H1 (cell line): ENCODE results near the gene ADCY6. TPM values are rescaled to one million over a fixed set of nuclear protein-coding genes. Genes with fewer than 3 reads are reported as not detected.

ENCODE experiments used
- CTCF ChIA-PET: fragments of 300-600 bp; sonication (Branson Sonifier 250); formaldehyde crosslinking; loops from one replicate; lab custom pipeline; 2021; ENCODE audit not compliant: partially characterized antibody; lab: Charles Lee
- POLR2A ChIA-PET: fragments of 300-600 bp; sonication (Branson Sonifier 250); formaldehyde crosslinking; loops from one replicate; lab custom pipeline; 2021; ENCODE audit warnings: inconsistent platforms; ENCODE audit not compliant: partially characterized antibody; lab: Charles Lee
- DNase-seq, 2 experiments: peaks; one replicate each; pipeline versions ENCODE4 v3.0.0 to v3.0.0-alpha.2; 2010 to 2022; ENCODE audit warnings: low spot score in 2 of 2, low read depth in 1 of 2, mixed read lengths in 1 of 2
- FAIRE-seq: peaks from 2 replicates; lab custom pipeline; 2011; peaks lifted over from hg19 to GRCh38; lab: Jason Lieb, UNC
- H2AFZ ChIP-seq: 2 replicates; pipeline ENCODE4 v1.8.1; 2012; ENCODE audit warnings: low read length, inconsistent platforms
- H2AK5ac ChIP-seq: 2 replicates; pipeline ENCODE4 v1.6.1; 2013; ENCODE audit warnings: low read depth, low read length
- H2BK120ac ChIP-seq: replicated peaks from 2 replicates; pipeline ENCODE3; 2013; ENCODE audit warnings: low read depth, low read length, inconsistent platforms
- H2BK12ac ChIP-seq: 2 replicates; pipeline ENCODE4 v1.6.1; 2013; ENCODE audit warnings: low read depth, low read length
- H2BK15ac ChIP-seq: 2 replicates; pipeline ENCODE4 v1.6.1; 2013; ENCODE audit warnings: low read length
- H2BK20ac ChIP-seq: 2 replicates; pipeline ENCODE4 v1.6.1; 2013; ENCODE audit warnings: low read length
- H2BK5ac ChIP-seq: 2 replicates; pipeline ENCODE4 v1.6.1; 2013; ENCODE audit warnings: low read depth, low read length
- H3K14ac ChIP-seq: 2 replicates; pipeline ENCODE4 v1.6.1; 2013; ENCODE audit warnings: inconsistent platforms; ENCODE audit not compliant: insufficient read length
- H3K18ac ChIP-seq: 2 replicates; pipeline ENCODE4 v1.6.1; 2013; ENCODE audit warnings: low read length; ENCODE audit errors: extremely low read depth
- H3K23ac ChIP-seq: 2 replicates; pipeline ENCODE4 v1.6.1; 2013; ENCODE audit warnings: inconsistent platforms; ENCODE audit not compliant: insufficient read length
- H3K23me2 ChIP-seq: 2 replicates; pipeline ENCODE4 v1.6.1; 2013; ENCODE audit warnings: low read depth, low read length
- H3K27ac ChIP-seq: 2 replicates; pipeline ENCODE4 v1.6.1; 2011; ENCODE audit warnings: low read depth, low read length, inconsistent platforms
- H3K27me3 ChIP-seq, 4 experiments: replicated peaks in 1 of 4; 1 replicate in 1 of 4; 2 replicates in 3 of 4; pipeline versions ENCODE4 v1.6.1 to v1.8.1; 2011 to 2013; ENCODE audit warnings: low read length in 3 of 4, mild to moderate bottlenecking in 3 of 4, inconsistent platforms in 2 of 4, mixed read lengths in 2 of 4, moderate library complexity in 1 of 4; ENCODE audit not compliant: control insufficient read depth in 3 of 4, insufficient read depth in 3 of 4; ENCODE audit errors: extremely low read depth in 1 of 4
- H3K36me3 ChIP-seq, 4 experiments: 2 replicates each; pipeline versions ENCODE4 v1.6.1 to v1.8.1; 2011 to 2013; ENCODE audit warnings: mild to moderate bottlenecking in 4 of 4, low read length in 3 of 4, moderate library complexity in 2 of 4, control low read depth in 1 of 4, inconsistent platforms in 1 of 4; ENCODE audit not compliant: insufficient read depth in 4 of 4, control insufficient read depth in 2 of 4
- H3K4ac ChIP-seq: replicated peaks from 2 replicates; pipeline ENCODE3; 2013; ENCODE audit warnings: low read length, low read depth, mixed read lengths, inconsistent platforms; ENCODE audit not compliant: insufficient read length
- H3K4me1 ChIP-seq, 4 experiments: replicated peaks in 1 of 4; 1 replicate in 1 of 4; 2 replicates in 3 of 4; pipeline versions ENCODE4 v1.6.1 to v1.8.1; 2011 to 2013; ENCODE audit warnings: low read length in 3 of 4, inconsistent platforms in 2 of 4, mixed read lengths in 1 of 4; ENCODE audit not compliant: insufficient read depth in 4 of 4, control insufficient read depth in 3 of 4
- H3K4me2 ChIP-seq, 2 experiments: 2 replicates each; pipeline versions ENCODE4 v1.6.1 to v1.8.1; 2011 to 2013; ENCODE audit warnings: low read depth in 2 of 2, low read length in 2 of 2, control low read depth in 1 of 2, inconsistent platforms in 1 of 2, mild to moderate bottlenecking in 1 of 2; ENCODE audit not compliant: insufficient read depth in 1 of 2
- H3K4me3 ChIP-seq, 4 experiments: fragments of 200-600, 300-600 bp in 1 of 4; sonication (generic), shearing (Covaris generic), sonication (Bioruptor Twin) in 1 of 4; 2 replicates each; pipeline versions ENCODE4 v1.5.1 to v1.8.1; 2011 to 2016; ENCODE audit warnings: low read length in 4 of 4, low read depth in 3 of 4, control low read depth in 2 of 4, inconsistent platforms in 2 of 4, mild to moderate bottlenecking in 2 of 4, mixed read lengths in 1 of 4, moderate library complexity in 1 of 4; ENCODE audit not compliant: insufficient read depth in 2 of 4; ENCODE audit errors: extremely low read depth in 1 of 4
- H3K56ac ChIP-seq: replicated peaks from 2 replicates; pipeline ENCODE3; 2013; ENCODE audit warnings: low read depth, mild to moderate bottlenecking, mixed read lengths, low read length, inconsistent platforms; ENCODE audit not compliant: insufficient read length
- H3K79me1 ChIP-seq: 2 replicates; pipeline ENCODE4 v1.6.1; 2013; ENCODE audit warnings: low read depth, low read length, control low read depth
- H3K79me2 ChIP-seq, 2 experiments: 2 replicates each; pipeline versions ENCODE4 v1.6.1 to v1.8.1; 2012 to 2013; ENCODE audit warnings: low read length in 2 of 2, mild to moderate bottlenecking in 2 of 2, inconsistent platforms in 1 of 2; ENCODE audit not compliant: insufficient read depth in 2 of 2, control insufficient read depth in 1 of 2
- H3K9ac ChIP-seq, 4 experiments: replicated peaks in 1 of 4; 1 replicate in 1 of 4; 2 replicates in 3 of 4; pipeline versions ENCODE4 v1.6.1 to v1.8.1; 2011 to 2013; ENCODE audit warnings: low read depth in 3 of 4, low read length in 3 of 4, control low read depth in 2 of 4, mild to moderate bottlenecking in 2 of 4, moderate library complexity in 2 of 4, inconsistent platforms in 1 of 4; ENCODE audit errors: extremely low read depth in 1 of 4
- H3K9me3 ChIP-seq, 2 experiments: 2 replicates each; pipeline versions ENCODE4 v1.6.1 to v1.8.1; 2012 to 2013; ENCODE audit warnings: mild to moderate bottlenecking in 2 of 2, moderate library complexity in 2 of 2, control low read depth in 1 of 2, inconsistent platforms in 1 of 2, low read depth in 1 of 2, low read length in 1 of 2, mixed read lengths in 1 of 2; ENCODE audit not compliant: insufficient read depth in 2 of 2
- H4K20me1 ChIP-seq, 2 experiments: replicated peaks in 1 of 2; 2 replicates each; pipeline versions ENCODE3 to v1.8.1; 2011 to 2013; ENCODE audit warnings: inconsistent platforms in 2 of 2, low read length in 2 of 2, mild to moderate bottlenecking in 1 of 2; ENCODE audit not compliant: insufficient read depth in 2 of 2, control insufficient read depth in 1 of 2
- H4K5ac ChIP-seq: 2 replicates; pipeline ENCODE4 v1.6.1; 2013; ENCODE audit warnings: low read length, low read depth, mixed read lengths, inconsistent platforms; ENCODE audit not compliant: insufficient read length
- H4K8ac ChIP-seq: 2 replicates; pipeline ENCODE4 v1.8.0; 2013; ENCODE audit warnings: mild to moderate bottlenecking, moderate library complexity, low read length, inconsistent platforms; ENCODE audit not compliant: insufficient read depth; ENCODE audit errors: extremely low read depth
- H4K91ac ChIP-seq: replicated peaks from 2 replicates; pipeline ENCODE3; 2013; ENCODE audit warnings: low read length, mixed read lengths, inconsistent platforms; ENCODE audit not compliant: insufficient read length
- ATF3 ChIP-seq: IDR thresholded peaks from 2 replicates; pipeline ENCODE4 v1.6.1; 2011; ENCODE audit warnings: low read depth, mild to moderate bottlenecking, low read length; ENCODE audit not compliant: insufficient read depth
- WGBS, 2 experiments: shearing (Covaris generic) in 1 of 2; methylation state at CpG; one replicate each; pipeline versions ENCODE4 v1.1.6 to v1.1.7; 2013 to 2015; ENCODE audit warnings: low lambda C conversion rate in 2 of 2, mixed read lengths in 2 of 2, inconsistent platforms in 1 of 2, low coverage in 1 of 2, missing lambda C conversion rate in 1 of 2; ENCODE audit not compliant: insufficient replicate concordance in 2 of 2, insufficient coverage in 1 of 2, insufficient read length in 1 of 2; ENCODE audit errors: extremely low coverage in 1 of 2, missing lambda C conversion rate in 1 of 2; 5-methylcytosine and 5-hydroxymethylcytosine counted together
- polyA plus RNA-seq, 7 experiments: library from polyadenylated mRNA; depleted of rRNA in 3 of 7; stranded (reverse) in 5 of 7; unstranded in 2 of 7; fragments of >200 nt in 5 of 7; fragments of 200-250 nt in 2 of 7; gene quantifications; 1 replicate in 5 of 7; 2 replicates in 1 of 7; 4 replicates in 1 of 7; pipeline versions ENCODE4 v1.2.1 to v1.2.3, GENCODE V29; 2011 to 2013; ENCODE audit warnings: missing spikeins in 2 of 7, mixed read lengths in 2 of 7
- total RNA-seq: library from RNA; stranded (reverse); fragmentation: NEBNext Ultra II Directional; extraction: Animal tissue kit (Norgen Biotek cat#: 25700); gene quantifications from 2 replicates; pipeline ENCODE4 v1.2.1, GENCODE V29; 2021

ADCY6 gene
- total and polyA plus RNA-seq, 2 of the 8 experiments (the other 6 are each of a cell fraction or from before 2014, with no cell fraction given) = 11.7 to 17.5 TPM

GRCh38 chr12:48822711-48823110, 33.8 kb upstream of the ADCY6 start:
- H3K79me2 ChIP-seq = no peaks in the 10 kb centered on the region
- no peaks in the 10 kb centered on the region for H3K9me3 ChIP-seq
- no peak overlapping the region for H3K4me3 ChIP-seq
- FAIRE-seq = no peak
- no peak overlapping the region for H3K18ac ChIP-seq
- no peak overlapping the region for H3K56ac ChIP-seq
- CTCF ChIA-PET = interaction anchor here (1.1 to 10.1 kb wide), 4 partner anchors 6 to 80 kb away, joined by 3 to 121 read pairs (median 6); partner anchors contain the start of gene CACNB3
- H2BK12ac ChIP-seq = no peak overlapping the region
- peaks cover 13% of the 10 kb centered on the region for H3K23me2 ChIP-seq
- no peak overlapping the region for H2BK20ac ChIP-seq
- no peak overlapping the region for H2AK5ac ChIP-seq
- H2BK15ac ChIP-seq = no peak overlapping the region
- no peak overlapping the region for H3K23ac ChIP-seq
- no peak overlapping the region for H3K9ac ChIP-seq
- WGBS, 2 experiments = 86% methylated on average over 2 of the region's 2 CpGs; no CpG with 5 or more reads in 1 of the 2 experiments
- no peak overlapping the region for H4K8ac ChIP-seq
- H2BK5ac ChIP-seq = no peak overlapping the region
- no peak overlapping the region for H4K91ac ChIP-seq
- H4K20me1 ChIP-seq = peaks cover 0 to 3% of the 10 kb centered on the region in 2 experiments
- no peak overlapping the region for H3K27ac ChIP-seq
- no peak for TF ChIP-seq ATF3
- H3K4me1 ChIP-seq = peaks cover 0 to 15% (median 11%) of the 10 kb centered on the region in 4 experiments; a peak in 6 of 7 replicates
- no peak for DNase-seq
- H3K4me2 ChIP-seq = no peak overlapping the region
- peaks cover 3 to 17% (median 11%) of the 10 kb centered on the region in 4 experiments for H3K27me3 ChIP-seq
- peaks cover 0 to 7% (median 1%) of the 10 kb centered on the region in 4 experiments; a peak in 3 of 8 replicates for H3K36me3 ChIP-seq
- no peaks in the 10 kb centered on the region for H3K79me1 ChIP-seq
- no peak overlapping the region for H3K4ac ChIP-seq
- no peak overlapping the region for H2AFZ ChIP-seq
- no peak overlapping the region for H3K14ac ChIP-seq
- no peak overlapping the region for H4K5ac ChIP-seq
- no peak overlapping the region for H2BK120ac ChIP-seq
- POLR2A ChIA-PET = interaction anchor here (0.6 to 7.6 kb wide), 7 partner anchors 9 to 42 kb away, joined by 3 to 47 read pairs (median 4); partner anchors contain the start of gene RND1
